IPS-18c (cell line): ENCODE results near the gene TCERG1L.
"Not testable (repeated sequence)": the region's sequence is repeated elsewhere in the genome, so short reads cannot be mapped to it uniquely, and the experiment has no call there.

Experiments used
- H3K4me3 ChIP-seq: 2 replicates; pipeline ENCODE4 v1.7.0; 2013; ENCODE audit warnings: low read depth, mild to moderate bottlenecking, low read length, moderate library complexity; ENCODE audit not compliant: insufficient read depth
- H3K9me3 ChIP-seq: one replicate; pipeline ENCODE4 v1.6.1; 2013; ENCODE audit warnings: mild to moderate bottlenecking, low read length, moderate library complexity; ENCODE audit not compliant: control insufficient read depth, insufficient read depth

Gene TCERG1L

GRCh38 chr10:131160219-131160875 lies 151.2 kb downstream of the TCERG1L start:
- peaks cover 26% of the 10 kb centered on the region for H3K9me3 ChIP-seq
- H3K4me3 ChIP-seq, result no peak overlapping the region

- Histone ChIP-seq H3K9me3 (peaks cover 27% of the 10 kb centered on the region), H3K4me3 (no peak overlapping the region)
Measured at GRCh38 chr10:131159771-131160170, 151.8 kb downstream of the TCERG1L start.

- H3K4me3 ChIP-seq, result no peak overlapping the region
- H3K9me3 ChIP-seq, result peaks cover 27% of the 10 kb centered on the region
Measured at GRCh38 chr10:131158695-131159094, 152.8 kb downstream of the TCERG1L start.

GRCh38 chr10:131157899-131158298 lies 153.6 kb downstream of the TCERG1L start:
- Histone ChIP-seq H3K9me3 (peaks cover 29% of the 10 kb centered on the region), H3K4me3 (no peak overlapping the region)

GRCh38 chr10:131155876-131156230 lies 155.7 kb downstream of the TCERG1L start:
- Histone ChIP-seq H3K9me3 (peaks cover 25% of the 10 kb centered on the region), H3K4me3 (no peak overlapping the region)

GRCh38 chr10:131155218-131155875 lies 156.2 kb downstream of the TCERG1L start:
- peaks cover 21% of the 10 kb centered on the region for H3K9me3 ChIP-seq

GRCh38 chr10:131154306-131155025 lies 157.1 kb downstream of the TCERG1L start:
- H3K9me3 ChIP-seq, result peaks cover 17% of the 10 kb centered on the region
- H3K4me3 ChIP-seq, result no peak overlapping the region; the same call in 1 of the 2 replicates

More at GRCh38 chr10:131155218-131155875, 156.2 kb downstream of the TCERG1L start:
- no peak overlapping the region for H3K4me3 ChIP-seq

- H3K4me3 ChIP-seq, result not testable (repeated sequence)
- peaks cover 18% of the 10 kb centered on the region for H3K9me3 ChIP-seq
Measured at GRCh38 chr10:131152456-131152855, 159.1 kb downstream of the TCERG1L start.

GRCh38 chr10:131150126-131150525 lies 161.4 kb downstream of the TCERG1L start:
- no peak overlapping the region for H3K4me3 ChIP-seq
- H3K9me3 ChIP-seq, result peaks cover 21% of the 10 kb centered on the region

- H3K9me3 ChIP-seq, result peaks cover 21% of the 10 kb centered on the region
- no peak overlapping the region for H3K4me3 ChIP-seq
Measured at GRCh38 chr10:131149586-131149985, 161.9 kb downstream of the TCERG1L start.

- Histone ChIP-seq H3K4me3 (no peak overlapping the region), H3K9me3 (peaks cover 21% of the 10 kb centered on the region)
Measured at GRCh38 chr10:131149111-131149510, 162.4 kb downstream of the TCERG1L start.

GRCh38 chr10:131148270-131148669 lies 163.3 kb downstream of the TCERG1L start:
- peaks cover 21% of the 10 kb centered on the region for H3K9me3 ChIP-seq
- H3K4me3 ChIP-seq, result no peak overlapping the region

GRCh38 chr10:131147301-131147975 lies 164.1 kb downstream of the TCERG1L start:
- Histone ChIP-seq H3K9me3 (peaks cover 19% of the 10 kb centered on the region), H3K4me3 (no peak overlapping the region; the same call in 1 of the 2 replicates)

- Histone ChIP-seq H3K4me3 (no peak overlapping the region), H3K9me3 (peaks cover 19% of the 10 kb centered on the region)
Measured at GRCh38 chr10:131146790-131147189, 164.7 kb downstream of the TCERG1L start.

- H3K4me3 ChIP-seq, result no peak overlapping the region
- peaks cover 19% of the 10 kb centered on the region for H3K9me3 ChIP-seq
Measured at GRCh38 chr10:131145756-131146155, 165.8 kb downstream of the TCERG1L start.

- H3K4me3 ChIP-seq, result no peak overlapping the region
- peaks cover 22% of the 10 kb centered on the region for H3K9me3 ChIP-seq
Measured at GRCh38 chr10:131144711-131145375, 166.7 kb downstream of the TCERG1L start.

GRCh38 chr10:131144196-131144595 lies 167.3 kb downstream of the TCERG1L start:
- peaks cover 21% of the 10 kb centered on the region for H3K9me3 ChIP-seq
- H3K4me3 ChIP-seq, result no peak overlapping the region
